Stimulated activated CD4-positive, alpha-beta T cell treated with anti-CD3 and anti-CD28 coated beads, TNF-alpha, amount 100 ng/mL, for 1 hour (primary cell): ENCODE results near the gene PRXL2B.

Experiments
- DNase-seq, 3 donors: peaks; one replicate each; pipeline ENCODE4 v3.0.0-alpha.2; 2020; ENCODE audit warnings: low read depth in 3 of 3, low spot score in 1 of 3

The PRXL2B gene

GRCh38 chr1:2585318-2586092, 1.1 kb upstream of the PRXL2B start:
- peak; percentile 29 to 43 (median 38) for DNase-seq

- DNase-seq, result no peak
These were observed 688 bp downstream of the PRXL2B start for GRCh38 chr1:2587071-2587859.

- no peak for DNase-seq
These were observed 1.4 kb downstream of the PRXL2B start for GRCh38 chr1:2587860-2588571.

GRCh38 chr1:2588661-2589430, 2.3 kb downstream of the PRXL2B start:
- no peak for DNase-seq

DNA sequence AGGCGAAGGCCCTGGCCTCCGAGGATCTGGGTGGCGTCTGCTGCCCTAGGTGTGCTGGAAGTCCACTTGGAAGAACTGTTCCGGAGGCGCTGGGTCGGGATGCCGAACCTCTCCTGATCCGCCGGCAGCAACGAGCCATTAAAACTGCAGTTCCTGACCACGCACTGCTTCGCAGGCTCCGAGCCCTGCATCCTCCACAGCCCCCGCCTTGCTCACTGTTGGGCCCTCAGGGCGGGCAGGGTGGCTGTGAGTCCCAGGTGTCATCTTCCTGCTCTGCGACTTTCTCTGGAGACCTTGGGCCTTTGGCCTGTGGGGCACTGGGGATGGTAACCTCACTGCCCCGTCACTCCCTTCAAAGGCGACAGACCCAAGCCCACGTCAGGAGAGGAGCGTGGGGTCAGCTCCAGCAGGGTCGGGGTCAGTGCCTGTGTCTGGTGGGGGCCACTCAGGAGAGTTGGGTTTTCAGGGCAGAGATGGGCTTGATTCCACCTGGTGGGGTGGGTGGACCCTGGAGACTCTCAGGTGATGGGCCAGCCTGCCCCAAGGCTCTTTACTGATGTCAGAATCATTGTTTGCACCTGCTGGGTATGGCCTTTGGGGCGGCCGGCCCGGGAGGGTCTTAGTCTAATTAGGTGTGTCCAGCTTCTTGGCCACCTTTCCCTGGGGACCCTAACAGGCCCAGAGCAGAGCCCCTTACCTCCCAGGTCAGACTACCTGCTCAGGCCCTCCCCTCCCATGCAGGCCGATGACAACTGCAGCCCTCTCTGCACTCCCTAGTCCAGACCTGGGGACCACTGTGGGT, 3.1 kb downstream of the PRXL2B start:
- DNase-seq, result no peak

GRCh38 chr1:2590233-2591141, 3.9 kb downstream of the PRXL2B start:
- no peak for DNase-seq

- no peak for DNase-seq
These were observed 4.6 kb downstream of the PRXL2B start for GRCh38 chr1:2591233-2591580.

GRCh38 chr1:2591581-2592261, 5.1 kb downstream of the PRXL2B start:
- DNase-seq, result no peak

GRCh38 chr1:2592672-2593071, 6.1 kb downstream of the PRXL2B start:
- no peak for DNase-seq

- DNase-seq, result no peak
These were observed 6.8 kb downstream of the PRXL2B start for GRCh38 chr1:2593251-2593878.

DNA sequence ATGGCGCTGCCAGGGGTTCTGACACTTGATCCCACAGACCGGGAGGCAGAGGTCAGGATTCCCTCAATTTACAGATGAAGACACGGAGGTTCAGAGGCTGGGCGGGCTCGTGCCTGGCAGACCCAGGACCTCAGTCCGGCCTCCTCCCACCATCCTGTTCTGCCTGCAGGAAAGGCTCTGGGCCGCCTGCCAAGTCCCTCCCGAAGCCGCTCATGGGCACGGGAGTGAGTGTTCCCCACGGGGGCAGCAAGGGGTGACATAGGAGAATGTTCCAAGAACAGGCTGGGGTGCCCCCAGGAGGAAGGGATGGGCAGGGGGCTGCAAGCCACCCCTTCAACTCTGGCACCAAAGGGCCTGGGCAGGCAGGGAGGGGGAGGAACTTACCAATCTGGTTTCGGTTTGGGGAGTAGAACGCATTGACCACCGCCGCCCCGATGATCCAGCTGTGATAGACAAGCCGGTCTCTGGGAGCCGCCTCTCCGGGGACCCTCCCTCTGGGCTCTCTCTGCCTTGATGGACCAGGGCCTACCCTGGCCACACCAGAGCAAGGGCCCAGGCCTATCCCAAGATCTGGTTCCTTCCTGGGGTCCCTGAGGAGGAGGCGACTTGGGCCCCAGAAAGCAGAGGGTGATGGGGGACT, 7.5 kb downstream of the PRXL2B start:
- DNase-seq, result no peak

DNA sequence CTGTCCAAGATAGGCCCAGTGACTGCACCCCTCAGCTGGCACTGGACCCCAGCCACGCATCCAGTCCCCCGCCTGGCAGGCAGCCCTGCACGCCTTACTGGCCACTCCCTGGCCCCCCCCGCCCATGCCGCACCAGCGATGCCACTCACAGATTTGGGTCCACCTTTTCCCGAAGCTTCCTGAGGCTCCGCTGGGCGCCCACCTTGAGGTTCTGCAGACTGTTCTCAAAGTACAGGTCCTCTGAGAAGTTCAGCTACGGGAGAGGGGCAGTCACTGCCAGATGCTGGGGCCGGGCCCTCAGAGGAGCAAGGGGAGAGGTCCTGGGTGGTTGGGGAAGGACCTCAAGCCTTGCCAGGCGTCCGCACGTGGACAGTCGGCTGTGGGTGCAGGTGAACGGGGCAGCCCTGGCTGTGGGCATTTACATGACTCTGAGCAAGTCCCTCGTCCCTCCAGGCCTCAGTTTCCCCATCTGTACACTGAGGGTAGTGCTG, 8.1 kb downstream of the PRXL2B start:
- DNase-seq, result no peak

DNA sequence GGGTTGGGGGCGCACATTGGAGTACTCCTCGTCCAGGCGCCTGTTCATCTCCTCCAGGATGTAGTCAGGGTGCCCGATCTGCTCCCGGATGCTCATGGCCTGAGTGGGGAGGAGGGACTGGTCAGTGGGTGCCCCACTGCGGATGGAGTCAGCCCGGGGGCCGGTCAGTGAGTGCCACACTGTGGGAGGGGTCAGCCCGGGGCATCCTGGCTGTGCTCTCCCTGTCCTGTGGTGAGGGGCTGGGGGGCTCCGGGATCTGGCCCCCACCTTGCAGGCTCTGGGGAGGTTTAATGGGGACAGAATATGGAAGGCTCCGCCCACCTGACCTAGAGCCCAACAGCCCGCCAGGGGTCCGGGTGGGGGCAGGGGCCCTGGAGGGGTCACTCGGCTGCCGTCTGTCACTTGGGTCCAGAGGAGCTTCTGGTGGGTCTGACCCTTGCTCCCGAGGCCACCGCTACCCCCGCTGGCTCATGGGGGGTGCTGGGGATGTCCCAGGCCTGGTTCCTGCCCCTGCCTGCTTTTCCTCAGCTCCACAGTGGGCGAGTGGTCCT, 8.8 kb downstream of the PRXL2B start:
- DNase-seq, result no peak

DNA sequence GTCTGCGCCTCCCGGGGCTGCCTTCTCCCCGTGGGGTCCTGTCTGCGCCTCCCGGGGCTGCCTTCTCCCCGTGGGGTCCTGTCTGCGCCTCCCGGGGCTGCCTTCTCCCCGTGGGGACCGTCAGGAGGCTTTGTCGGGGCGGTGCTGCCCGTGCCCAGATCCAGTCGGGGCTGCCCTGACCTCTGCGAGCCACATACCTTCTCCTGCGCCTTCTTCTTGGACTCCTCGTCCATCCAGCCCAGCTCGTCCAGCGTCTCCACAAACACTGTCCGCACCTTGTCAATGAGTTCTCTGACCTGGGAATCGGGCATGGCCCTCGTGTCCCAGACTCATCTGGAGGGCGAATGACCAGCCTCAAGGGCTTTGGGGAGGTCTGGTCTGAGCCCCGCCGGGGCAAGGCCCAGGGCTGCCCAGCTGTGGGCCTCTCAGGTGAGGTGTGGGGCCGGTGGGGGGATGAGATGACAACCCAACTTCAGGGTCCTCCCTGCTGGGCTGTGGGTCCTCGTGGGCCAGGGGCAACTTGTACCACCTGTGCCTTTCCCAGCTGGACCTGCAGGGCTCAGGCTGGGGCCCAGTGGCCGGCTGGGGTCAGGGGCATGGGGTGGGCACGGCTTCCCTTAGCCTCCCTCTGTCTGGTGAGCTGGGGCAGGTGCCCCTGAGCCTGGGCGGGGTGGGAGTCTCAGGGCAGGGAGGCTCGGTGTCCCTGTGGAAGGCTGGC, 9.4 kb downstream of the PRXL2B start:
- DNase-seq, result no peak

DNA sequence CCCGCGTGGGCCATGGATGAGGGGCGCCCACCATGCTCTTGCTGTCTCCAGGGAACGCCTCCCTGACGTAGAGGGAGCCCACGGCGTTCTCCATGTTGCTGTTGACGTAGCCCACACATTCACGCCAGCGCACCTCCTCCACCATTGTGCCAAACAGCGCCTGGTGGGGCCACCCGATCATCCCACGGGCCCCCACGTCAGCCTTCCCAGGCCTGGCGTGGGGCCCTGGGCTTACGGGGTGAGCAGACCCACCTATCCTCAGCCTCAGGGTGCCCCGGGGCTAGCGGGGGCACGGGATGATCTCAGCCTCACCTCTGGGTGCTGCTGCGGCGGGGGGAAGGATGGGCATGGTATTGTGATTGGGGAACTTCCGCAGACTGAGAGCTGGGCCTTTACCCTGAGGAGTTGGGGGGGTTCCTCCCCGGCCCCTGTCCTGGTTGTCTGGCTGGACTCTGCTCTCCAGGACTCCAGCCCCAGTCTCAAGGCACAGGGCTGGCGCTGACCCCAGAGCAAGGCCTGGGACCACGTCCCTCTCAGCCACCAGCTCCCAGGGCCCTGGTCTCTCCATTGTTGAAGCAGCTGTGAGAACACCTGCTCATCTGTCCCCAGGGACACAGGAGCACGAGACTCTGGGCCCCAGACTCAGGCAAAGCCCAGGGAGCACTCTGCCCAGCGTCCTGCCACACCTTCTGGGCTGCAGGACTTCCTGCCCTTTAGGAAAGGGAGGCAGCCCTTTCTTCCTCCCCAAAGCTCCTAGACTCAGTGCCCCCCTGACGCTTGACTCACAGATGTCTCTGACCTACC, 10.2 kb downstream of the PRXL2B start:
- DNase-seq, result no peak
